Endothelial cell (in vitro differentiated cells): ENCODE data around the gene MAN2A2. TPM values are rescaled to one million over a fixed set of nuclear protein-coding genes. Genes with fewer than 3 reads are reported as not detected.

Experiments used
- DNase-seq: peaks from one replicate; pipeline ENCODE4 v3.0.0; 2021; ENCODE audit warnings: low spot score
- H3K27ac Mint-ChIP-seq: one replicate; pipeline ENCODE4 v1.8.0; 2021; ENCODE audit warnings: mixed read lengths, inconsistent platforms; ENCODE audit not compliant: unreplicated experiment
- H3K27me3 Mint-ChIP-seq: one replicate; pipeline ENCODE4 v1.8.0; 2021; ENCODE audit warnings: mild to moderate bottlenecking, moderate library complexity, mixed read lengths, inconsistent platforms; ENCODE audit not compliant: unreplicated experiment
- H3K36me3 Mint-ChIP-seq: one replicate; pipeline ENCODE4 v1.8.0; 2021; ENCODE audit warnings: mild to moderate bottlenecking, low read depth, mixed read lengths, inconsistent platforms; ENCODE audit not compliant: unreplicated experiment
- H3K4me1 Mint-ChIP-seq: one replicate; pipeline ENCODE4 v1.8.0; 2021; ENCODE audit warnings: mild to moderate bottlenecking, mixed read lengths, inconsistent platforms; ENCODE audit not compliant: unreplicated experiment
- H3K4me3 Mint-ChIP-seq: one replicate; pipeline ENCODE4 v1.8.0; 2021; ENCODE audit warnings: mild to moderate bottlenecking, mixed read lengths, inconsistent platforms; ENCODE audit not compliant: unreplicated experiment
- H3K9me3 Mint-ChIP-seq: one replicate; pipeline ENCODE4 v1.8.0; 2021; ENCODE audit warnings: mixed read lengths, inconsistent platforms; ENCODE audit not compliant: unreplicated experiment
- total RNA-seq: library from RNA; stranded (reverse); fragmentation: NEBNext Ultra II Directional; extraction: Animal tissue kit (Norgen Biotek cat#: 25700); gene quantifications from one replicate; pipeline ENCODE4 v1.2.1, GENCODE V29; 2021; ENCODE audit not compliant: unreplicated experiment
- TF ChIP-seq, protein P1 (sequence below): fragments of 200-600 bp; sonication (generic); IDR thresholded peaks from one replicate; pipeline ENCODE4 v1.5.0; 2021; ENCODE audit warnings: antibody characterized with exemption; ENCODE audit not compliant: unreplicated experiment

The MAN2A2 gene
- total RNA-seq, 1 donor from 2014 or later = 72.2 TPM

DNA sequence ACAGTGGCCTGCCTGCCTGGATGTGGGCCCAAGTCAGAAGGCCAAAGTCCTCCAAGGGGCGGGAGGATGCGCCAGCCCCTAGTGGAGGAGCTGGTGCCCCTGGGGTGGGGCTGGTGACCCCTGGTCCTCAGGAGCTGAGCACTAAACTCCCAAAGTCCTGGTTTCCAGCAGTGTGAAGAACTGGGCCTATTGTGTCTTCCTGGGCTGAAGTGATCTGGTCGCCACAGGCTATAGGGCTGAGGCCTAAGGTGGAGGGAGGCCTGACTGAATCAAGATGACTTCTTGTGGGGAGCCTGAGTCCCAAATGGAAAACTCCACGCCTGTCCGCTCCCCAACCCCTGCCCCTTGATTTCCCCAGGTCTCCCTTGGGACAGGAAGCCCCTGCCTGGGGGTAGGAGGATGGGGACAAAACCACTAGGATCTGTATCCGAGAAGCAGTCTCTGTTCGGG, 19.6 kb upstream of the MAN2A2 start:
- Mint-ChIP-seq H3K27me3 (peaks cover 3% of the 10 kb centered on the region), H3K36me3 (peaks cover 18% of the 10 kb centered on the region), H3K27ac (peak overlapping the region; percentile 82), H3K9me3 (no peaks in the 10 kb centered on the region), H3K4me3 (no peak overlapping the region), H3K4me1 (peaks cover 26% of the 10 kb centered on the region)
- TF ChIP-seq, protein P1, sequence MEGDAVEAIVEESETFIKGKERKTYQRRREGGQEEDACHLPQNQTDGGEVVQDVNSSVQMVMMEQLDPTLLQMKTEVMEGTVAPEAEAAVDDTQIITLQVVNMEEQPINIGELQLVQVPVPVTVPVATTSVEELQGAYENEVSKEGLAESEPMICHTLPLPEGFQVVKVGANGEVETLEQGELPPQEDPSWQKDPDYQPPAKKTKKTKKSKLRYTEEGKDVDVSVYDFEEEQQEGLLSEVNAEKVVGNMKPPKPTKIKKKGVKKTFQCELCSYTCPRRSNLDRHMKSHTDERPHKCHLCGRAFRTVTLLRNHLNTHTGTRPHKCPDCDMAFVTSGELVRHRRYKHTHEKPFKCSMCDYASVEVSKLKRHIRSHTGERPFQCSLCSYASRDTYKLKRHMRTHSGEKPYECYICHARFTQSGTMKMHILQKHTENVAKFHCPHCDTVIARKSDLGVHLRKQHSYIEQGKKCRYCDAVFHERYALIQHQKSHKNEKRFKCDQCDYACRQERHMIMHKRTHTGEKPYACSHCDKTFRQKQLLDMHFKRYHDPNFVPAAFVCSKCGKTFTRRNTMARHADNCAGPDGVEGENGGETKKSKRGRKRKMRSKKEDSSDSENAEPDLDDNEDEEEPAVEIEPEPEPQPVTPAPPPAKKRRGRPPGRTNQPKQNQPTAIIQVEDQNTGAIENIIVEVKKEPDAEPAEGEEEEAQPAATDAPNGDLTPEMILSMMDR = no peak
- DNase-seq = no peak

DNA sequence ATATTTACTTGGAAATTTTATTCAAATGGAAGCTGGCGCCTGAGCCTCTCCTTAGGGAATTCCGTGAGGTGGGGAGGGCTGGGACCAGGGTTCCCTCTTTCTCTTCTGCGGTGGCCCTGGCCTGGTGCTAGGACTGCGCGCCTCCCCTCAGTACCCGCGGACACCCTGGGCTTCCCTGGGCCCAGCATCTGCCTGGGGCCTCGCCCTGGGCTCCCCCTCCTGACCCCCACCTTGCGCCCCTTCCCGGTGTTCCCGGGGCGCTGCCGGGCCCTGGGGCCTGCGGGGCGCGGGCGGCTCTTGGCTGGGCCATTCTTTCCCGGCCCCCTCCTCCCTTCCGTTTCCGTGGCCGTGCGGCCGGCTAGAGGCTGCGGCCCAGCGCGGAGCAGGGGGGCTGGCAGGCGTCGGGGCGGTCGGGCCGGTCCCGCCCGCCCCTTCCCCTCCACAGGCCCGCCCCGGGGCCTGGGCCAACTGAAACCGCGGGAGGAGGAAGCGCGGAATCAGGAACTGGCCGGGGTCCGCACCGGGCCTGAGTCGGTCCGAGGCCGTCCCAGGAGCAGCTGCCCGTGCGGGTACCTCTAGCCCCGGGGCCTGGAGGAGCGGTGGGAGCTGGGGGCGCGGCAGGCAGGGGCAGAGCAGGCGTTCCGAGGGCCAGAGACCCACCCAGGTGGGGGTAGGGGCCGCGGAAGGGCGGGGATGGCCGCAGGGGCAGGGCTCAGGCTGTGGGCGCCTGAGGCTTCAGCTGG, 19.0 kb upstream of the MAN2A2 start, which contains the start of gene FES:
FES (plus strand) TSS at position 529 of the 743 bp plus-strand sequence. CDS start 542 bp downstream, outside the sequence.
- no peaks in the 10 kb centered on the region for H3K9me3 Mint-ChIP-seq
- H3K27ac Mint-ChIP-seq = peak within 1 kb of the TSS; percentile 82
- H3K27me3 Mint-ChIP-seq = peaks cover 3% of the 10 kb centered on the region
- peak; percentile 70 for DNase-seq
- peaks cover 17% of the 10 kb centered on the region for H3K36me3 Mint-ChIP-seq
- TF ChIP-seq, protein P1 = no peak
- H3K4me3 Mint-ChIP-seq = peak within 1 kb of the TSS; percentile 82
- H3K4me1 Mint-ChIP-seq = peaks cover 26% of the 10 kb centered on the region

DNA sequence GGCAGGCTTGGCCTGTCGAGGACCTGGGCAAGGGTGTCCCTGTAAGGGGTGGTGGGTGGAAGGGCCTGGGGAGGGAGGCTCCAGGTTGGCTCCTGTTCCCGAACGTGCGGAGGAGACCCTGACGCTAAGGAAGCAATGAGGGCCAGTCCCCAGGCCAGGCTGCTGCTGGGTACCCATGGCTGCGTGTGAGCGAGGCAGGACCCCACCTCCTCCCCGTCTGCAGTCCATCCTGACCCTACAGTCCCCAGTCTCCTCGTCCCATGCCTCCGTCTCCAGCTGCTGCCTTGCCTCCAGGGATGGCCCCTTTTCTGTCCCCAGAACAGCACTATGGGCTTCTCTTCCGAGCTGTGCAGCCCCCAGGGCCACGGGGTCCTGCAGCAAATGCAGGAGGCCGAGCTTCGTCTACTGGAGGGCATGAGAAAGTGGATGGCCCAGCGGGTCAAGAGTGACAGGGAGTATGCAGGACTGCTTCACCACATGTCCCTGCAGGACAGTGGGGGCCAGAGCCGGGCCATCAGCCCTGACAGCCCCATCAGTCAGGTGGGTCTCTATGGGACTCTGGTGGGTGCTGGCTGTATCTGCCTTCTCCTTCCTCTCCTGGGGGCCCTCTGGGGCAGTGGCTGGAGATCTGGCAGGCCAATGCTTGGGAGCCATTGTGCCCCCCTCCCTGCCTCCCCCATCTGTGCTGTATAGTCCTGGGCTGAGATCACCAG, 18.2 kb upstream of the MAN2A2 start:
- H3K27ac Mint-ChIP-seq = no peak overlapping the region
- TF ChIP-seq, protein P1 = no peak

DNA sequence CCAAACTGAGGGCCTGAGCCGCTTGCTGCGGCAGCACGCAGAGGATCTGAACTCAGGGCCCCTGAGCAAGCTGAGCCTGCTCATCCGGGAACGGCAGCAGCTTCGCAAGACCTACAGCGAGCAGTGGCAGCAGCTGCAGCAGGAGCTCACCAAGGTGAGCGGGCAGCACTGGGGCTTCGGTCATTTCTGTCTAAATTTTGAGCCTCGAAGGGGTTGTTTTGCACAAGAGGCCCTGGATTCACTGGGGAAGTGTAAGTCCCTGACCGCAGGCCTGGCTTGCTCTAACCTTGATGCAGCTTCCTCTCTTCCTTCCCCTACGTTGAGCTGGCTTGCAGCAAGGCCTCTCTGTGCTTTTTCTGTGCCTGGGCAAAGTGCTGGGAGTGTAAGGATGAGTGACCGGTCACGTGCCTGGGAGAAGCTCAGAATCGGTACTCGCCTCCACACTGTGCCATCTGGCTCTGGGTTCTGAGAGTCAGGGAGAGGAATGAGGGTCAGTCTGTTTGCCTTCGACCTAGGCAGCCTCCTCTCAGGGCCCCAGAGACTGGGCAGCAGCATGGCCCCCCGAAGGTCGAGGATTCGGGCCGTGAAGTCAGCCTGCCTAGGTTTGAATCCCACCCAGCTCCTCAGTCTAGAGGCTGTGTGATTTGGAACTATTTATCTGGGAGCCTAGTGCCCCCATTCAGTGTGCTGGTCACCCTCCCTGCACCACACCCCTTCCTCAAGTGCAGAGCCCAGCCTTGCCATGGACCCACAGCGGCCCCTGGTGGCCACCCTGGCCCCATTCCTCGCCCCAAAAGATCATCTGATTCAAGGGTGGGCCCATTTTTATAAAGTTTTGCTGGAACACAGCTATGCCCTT, 17.4 kb upstream of the MAN2A2 start:
- TF ChIP-seq, protein P1 = peak; percentile 88
- Mint-ChIP-seq H3K9me3 (no peaks in the 10 kb centered on the region), H3K4me1 (peaks cover 26% of the 10 kb centered on the region), H3K4me3 (peak overlapping the region; percentile 82), H3K27me3 (no peaks in the 10 kb centered on the region), H3K27ac (peak overlapping the region; percentile 77), H3K36me3 (peaks cover 11% of the 10 kb centered on the region)
- DNase-seq = peak; percentile 86

More for the DNA sequence above, 18.2 kb upstream of the MAN2A2 start:
- H3K4me1 Mint-ChIP-seq = peaks cover 26% of the 10 kb centered on the region
- H3K9me3 Mint-ChIP-seq = no peaks in the 10 kb centered on the region
- H3K4me3 Mint-ChIP-seq = peak overlapping the region; percentile 82
- H3K36me3 Mint-ChIP-seq = peaks cover 11% of the 10 kb centered on the region
- H3K27me3 Mint-ChIP-seq = no peaks in the 10 kb centered on the region
- DNase-seq = no peak
